Astrocyte (in vitro differentiated cells and primary cell): ENCODE measurements around the gene COL8A2.

Experiments used
- EZH2 ChIP-seq: IDR thresholded peaks from 2 replicates; pipeline ENCODE4 v1.6.1; 2012; ENCODE audit warnings: mild to moderate bottlenecking, low read length, inconsistent platforms; ENCODE audit not compliant: insufficient read depth
- TF ChIP-seq, protein P1 (sequence below): IDR thresholded peaks from 2 replicates; pipeline ENCODE4 v1.5.1; 2011; ENCODE audit warnings: low read depth, mild to moderate bottlenecking, inconsistent platforms, low read length, moderate library complexity; ENCODE audit not compliant: insufficient read depth

- TF ChIP-seq, protein P1, sequence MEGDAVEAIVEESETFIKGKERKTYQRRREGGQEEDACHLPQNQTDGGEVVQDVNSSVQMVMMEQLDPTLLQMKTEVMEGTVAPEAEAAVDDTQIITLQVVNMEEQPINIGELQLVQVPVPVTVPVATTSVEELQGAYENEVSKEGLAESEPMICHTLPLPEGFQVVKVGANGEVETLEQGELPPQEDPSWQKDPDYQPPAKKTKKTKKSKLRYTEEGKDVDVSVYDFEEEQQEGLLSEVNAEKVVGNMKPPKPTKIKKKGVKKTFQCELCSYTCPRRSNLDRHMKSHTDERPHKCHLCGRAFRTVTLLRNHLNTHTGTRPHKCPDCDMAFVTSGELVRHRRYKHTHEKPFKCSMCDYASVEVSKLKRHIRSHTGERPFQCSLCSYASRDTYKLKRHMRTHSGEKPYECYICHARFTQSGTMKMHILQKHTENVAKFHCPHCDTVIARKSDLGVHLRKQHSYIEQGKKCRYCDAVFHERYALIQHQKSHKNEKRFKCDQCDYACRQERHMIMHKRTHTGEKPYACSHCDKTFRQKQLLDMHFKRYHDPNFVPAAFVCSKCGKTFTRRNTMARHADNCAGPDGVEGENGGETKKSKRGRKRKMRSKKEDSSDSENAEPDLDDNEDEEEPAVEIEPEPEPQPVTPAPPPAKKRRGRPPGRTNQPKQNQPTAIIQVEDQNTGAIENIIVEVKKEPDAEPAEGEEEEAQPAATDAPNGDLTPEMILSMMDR, result no peak
- no peak for TF ChIP-seq EZH2
Measured at GRCh38 chr1:36143424-36143823, 18.4 kb upstream of the COL8A2 start.
